ENCODE results near the gene KMT2C.

KMT2C gene

DNA sequence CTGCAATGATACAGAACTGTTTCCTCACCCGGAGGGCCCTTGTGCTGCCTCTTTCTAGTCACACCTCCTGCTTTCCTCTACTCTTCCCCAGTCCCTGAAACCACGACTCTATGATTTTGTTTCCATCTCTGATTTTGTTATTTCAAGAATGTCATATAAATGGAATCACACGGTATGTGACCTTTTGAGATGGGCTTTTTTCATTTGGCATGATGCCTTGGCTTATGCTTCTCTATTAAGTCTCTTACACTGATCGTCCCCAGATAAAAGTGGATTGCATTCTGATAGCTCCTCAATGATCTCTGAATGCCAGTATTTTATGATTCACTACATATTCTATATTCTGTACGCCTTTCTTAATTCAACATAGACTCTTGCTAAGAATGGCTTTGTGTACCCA, 332.1 kb downstream of the KMT2C start:
- Histone ChIP-seq H3F3A (ENCODE audit: insufficient read depth, low read length) (no peaks in the 10 kb centered on the region), H4K20me1 (ENCODE audit: insufficient read depth, low read length) (no peaks in the 10 kb centered on the region), H3K9me3 (ENCODE audit: low read length) (no peaks in the 10 kb centered on the region), H3K27me3 (ENCODE audit: insufficient read depth, low read length) (0 out of 2 replicates have a peak, but pooled peaks cover 3% of the 10 kb centered on the region), H2AFZ (ENCODE audit: low read length) (no peak overlapping the region), H3K27ac (ENCODE audit: low read depth, low read length, poor library complexity, severe bottlenecking) (no peak overlapping the region), H3K4me1 (ENCODE audit: insufficient read depth, low read length, severe bottlenecking) (no peaks in the 10 kb centered on the region), H3K9ac (ENCODE audit: low read length) (no peak overlapping the region), H3K4me2 (ENCODE audit: low read length) (no peak overlapping the region), H3K9me2 (ENCODE audit: low read depth, low read length) (no peaks in the 10 kb centered on the region), H3K79me2 (ENCODE audit: insufficient read depth, low read length) (no peaks in the 10 kb centered on the region), H3K36me3 (ENCODE audit: insufficient read depth, low read length) (no peaks in the 10 kb centered on the region), H3K4me3 (ENCODE audit: low read depth, low read length, poor library complexity, severe bottlenecking) (no peak overlapping the region)
- no peak for TF ChIP-seq EZH2 (IDR thresholded peaks at IDR 0.05; ENCODE audit: borderline replicate concordance, low read length)
- TF ChIP-seq, protein P1, sequence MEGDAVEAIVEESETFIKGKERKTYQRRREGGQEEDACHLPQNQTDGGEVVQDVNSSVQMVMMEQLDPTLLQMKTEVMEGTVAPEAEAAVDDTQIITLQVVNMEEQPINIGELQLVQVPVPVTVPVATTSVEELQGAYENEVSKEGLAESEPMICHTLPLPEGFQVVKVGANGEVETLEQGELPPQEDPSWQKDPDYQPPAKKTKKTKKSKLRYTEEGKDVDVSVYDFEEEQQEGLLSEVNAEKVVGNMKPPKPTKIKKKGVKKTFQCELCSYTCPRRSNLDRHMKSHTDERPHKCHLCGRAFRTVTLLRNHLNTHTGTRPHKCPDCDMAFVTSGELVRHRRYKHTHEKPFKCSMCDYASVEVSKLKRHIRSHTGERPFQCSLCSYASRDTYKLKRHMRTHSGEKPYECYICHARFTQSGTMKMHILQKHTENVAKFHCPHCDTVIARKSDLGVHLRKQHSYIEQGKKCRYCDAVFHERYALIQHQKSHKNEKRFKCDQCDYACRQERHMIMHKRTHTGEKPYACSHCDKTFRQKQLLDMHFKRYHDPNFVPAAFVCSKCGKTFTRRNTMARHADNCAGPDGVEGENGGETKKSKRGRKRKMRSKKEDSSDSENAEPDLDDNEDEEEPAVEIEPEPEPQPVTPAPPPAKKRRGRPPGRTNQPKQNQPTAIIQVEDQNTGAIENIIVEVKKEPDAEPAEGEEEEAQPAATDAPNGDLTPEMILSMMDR (IDR thresholded peaks at IDR 0.05; ENCODE audit: low read length) = no peak

DNA sequence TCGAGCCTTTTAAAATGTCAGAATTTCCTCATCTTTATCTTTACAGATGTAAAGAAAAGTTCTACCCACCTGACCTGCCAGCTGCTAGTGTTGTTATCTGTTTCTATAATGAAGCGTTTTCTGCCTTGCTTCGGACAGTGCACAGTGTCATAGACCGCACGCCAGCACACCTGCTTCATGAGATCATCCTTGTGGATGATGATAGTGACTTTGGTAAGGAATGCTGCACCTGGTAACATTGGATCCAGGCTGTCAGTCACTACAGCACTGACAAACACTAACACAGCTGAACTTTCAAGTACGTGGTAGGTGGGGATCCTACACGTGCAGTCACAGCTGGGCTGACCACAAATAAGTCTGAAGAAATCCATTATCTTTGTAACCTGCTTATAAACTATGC, 332.7 kb downstream of the KMT2C start:
- H3F3A ChIP-seq (ENCODE audit: insufficient read depth, low read length) = no peaks in the 10 kb centered on the region
- no peak overlapping the region for H3K9ac ChIP-seq (ENCODE audit: low read length)
- H3K27ac ChIP-seq (ENCODE audit: low read depth, low read length, poor library complexity, severe bottlenecking) = no peak overlapping the region
- H3K4me3 ChIP-seq (ENCODE audit: low read depth, low read length, poor library complexity, severe bottlenecking) = no peak overlapping the region
- H3K4me1 ChIP-seq (ENCODE audit: insufficient read depth, low read length, severe bottlenecking) = no peaks in the 10 kb centered on the region
- H3K9me2 ChIP-seq (ENCODE audit: low read depth, low read length) = no peaks in the 10 kb centered on the region
- H4K20me1 ChIP-seq (ENCODE audit: insufficient read depth, low read length) = no peaks in the 10 kb centered on the region
- TF ChIP-seq, protein P1 (IDR thresholded peaks at IDR 0.05; ENCODE audit: low read length) = no peak
- no peak for TF ChIP-seq EZH2 (IDR thresholded peaks at IDR 0.05; ENCODE audit: borderline replicate concordance, low read length)
- H3K27me3 ChIP-seq (ENCODE audit: insufficient read depth, low read length) = 0 out of 2 replicates have a peak, but pooled peaks cover 3% of the 10 kb centered on the region
- H3K79me2 ChIP-seq (ENCODE audit: insufficient read depth, low read length) = no peaks in the 10 kb centered on the region
- H3K9me3 ChIP-seq (ENCODE audit: low read length) = no peaks in the 10 kb centered on the region
- no peak overlapping the region for H2AFZ ChIP-seq (ENCODE audit: low read length)
- H3K36me3 ChIP-seq (ENCODE audit: insufficient read depth, low read length) = no peaks in the 10 kb centered on the region
- no peak overlapping the region for H3K4me2 ChIP-seq (ENCODE audit: low read length)

DNA sequence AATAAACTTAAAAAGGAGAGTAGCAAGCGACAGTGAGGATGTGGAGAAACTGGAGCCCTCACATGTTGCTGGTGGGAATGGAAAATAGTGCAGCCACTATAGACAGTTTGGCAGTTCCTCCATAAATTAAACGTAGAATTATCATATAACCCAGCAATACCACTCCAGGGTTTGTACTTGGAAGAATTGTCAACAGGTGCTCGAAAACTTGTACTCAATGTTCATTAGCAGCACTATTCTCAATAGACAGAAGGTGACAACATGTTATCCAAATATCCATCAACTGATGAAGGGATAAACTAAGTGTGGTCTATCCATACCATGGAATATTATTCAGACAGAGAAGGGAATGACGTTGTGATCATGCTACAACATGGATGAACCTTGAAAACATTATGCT, 338.5 kb downstream of the KMT2C start:
- no peak overlapping the region for H3K4me3 ChIP-seq (ENCODE audit: low read depth, low read length, poor library complexity, severe bottlenecking)
- H3K9ac ChIP-seq (ENCODE audit: low read length) = no peak overlapping the region
- no peaks in the 10 kb centered on the region for H4K20me1 ChIP-seq (ENCODE audit: insufficient read depth, low read length)
- no peak overlapping the region for H2AFZ ChIP-seq (ENCODE audit: low read length)
- H3K27ac ChIP-seq (ENCODE audit: low read depth, low read length, poor library complexity, severe bottlenecking) = no peak overlapping the region
- no peaks in the 10 kb centered on the region for H3F3A ChIP-seq (ENCODE audit: insufficient read depth, low read length)
- no peaks in the 10 kb centered on the region for H3K36me3 ChIP-seq (ENCODE audit: insufficient read depth, low read length)
- 0 out of 2 replicates have a peak, but pooled peaks cover 10% of the 10 kb centered on the region for H3K27me3 ChIP-seq (ENCODE audit: insufficient read depth, low read length)
- no peaks in the 10 kb centered on the region for H3K4me1 ChIP-seq (ENCODE audit: insufficient read depth, low read length, severe bottlenecking)
- H3K4me2 ChIP-seq (ENCODE audit: low read length) = no peak overlapping the region
- TF ChIP-seq, protein P1 (IDR thresholded peaks at IDR 0.05; ENCODE audit: low read length) = no peak
- TF ChIP-seq EZH2 (IDR thresholded peaks at IDR 0.05; ENCODE audit: borderline replicate concordance, low read length) = no peak
- H3K79me2 ChIP-seq (ENCODE audit: insufficient read depth, low read length) = no peaks in the 10 kb centered on the region
- no peaks in the 10 kb centered on the region for H3K9me3 ChIP-seq (ENCODE audit: low read length)
- H3K9me2 ChIP-seq (ENCODE audit: low read depth, low read length) = no peaks in the 10 kb centered on the region
